ENCODE results near the gene HLA-A.
"Not testable (repeated sequence)": the region's sequence is repeated elsewhere in the genome, so short reads cannot be mapped to it uniquely, and the experiment has no call there.

HLA-A gene

DNA sequence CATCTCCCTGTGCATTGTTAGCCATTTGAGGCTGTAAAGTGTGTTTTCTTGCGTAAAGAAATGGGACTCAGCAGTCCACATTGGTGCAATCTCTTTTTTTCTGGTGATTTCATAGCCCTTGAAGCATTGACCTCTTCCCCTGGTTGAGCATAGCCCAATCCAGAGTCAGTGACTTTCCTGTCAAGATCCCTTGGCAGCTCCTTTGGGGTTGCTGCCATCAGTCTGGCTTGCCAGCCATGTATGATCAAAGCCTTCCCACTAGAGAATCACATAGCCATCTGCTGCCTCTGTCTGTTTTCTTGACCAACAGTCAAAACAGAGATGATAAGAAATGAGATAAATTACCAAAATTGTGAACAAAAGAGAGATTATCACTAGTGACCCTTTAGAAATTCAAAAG, 19.6 kb downstream of the HLA-A start:
- no peak for DNase-seq

DNA sequence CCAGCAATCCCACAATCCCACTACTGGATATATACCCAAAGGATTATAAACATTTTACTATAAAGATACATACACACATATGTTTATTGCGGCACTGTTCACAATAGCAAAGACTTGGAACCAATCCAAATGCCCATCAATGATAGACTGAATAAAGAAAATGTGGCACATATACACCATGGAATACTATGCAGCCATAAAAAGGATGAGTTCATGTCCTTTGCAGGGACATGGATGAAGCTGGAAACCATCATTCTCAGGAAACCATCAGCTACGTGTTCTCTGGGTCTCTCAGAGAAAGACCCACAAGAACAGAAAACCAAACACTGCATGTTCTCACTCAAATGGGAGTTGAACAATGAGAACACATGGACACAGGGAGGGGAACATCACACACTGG, 21.4 kb downstream of the HLA-A start:
- not testable (repeated sequence) for DNase-seq

DNA sequence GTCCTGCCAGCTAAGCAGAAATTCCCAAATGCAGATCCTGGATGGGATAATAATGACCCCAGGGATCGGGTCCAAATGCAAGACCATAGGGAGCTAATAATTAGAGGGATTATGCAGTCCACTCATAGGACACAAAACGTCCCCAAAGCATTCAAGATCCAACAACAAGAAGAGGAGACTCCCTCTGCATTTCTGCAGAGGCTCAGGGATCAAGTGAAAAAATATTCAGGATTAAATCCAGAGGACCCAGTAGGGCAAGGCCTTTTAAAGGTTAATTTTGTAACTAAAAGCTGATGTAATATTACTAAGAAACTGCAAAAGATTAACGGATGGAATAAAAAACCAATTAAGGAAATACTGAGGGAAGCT, 22.2 kb downstream of the HLA-A start:
- DNase-seq, result no peak

DNA sequence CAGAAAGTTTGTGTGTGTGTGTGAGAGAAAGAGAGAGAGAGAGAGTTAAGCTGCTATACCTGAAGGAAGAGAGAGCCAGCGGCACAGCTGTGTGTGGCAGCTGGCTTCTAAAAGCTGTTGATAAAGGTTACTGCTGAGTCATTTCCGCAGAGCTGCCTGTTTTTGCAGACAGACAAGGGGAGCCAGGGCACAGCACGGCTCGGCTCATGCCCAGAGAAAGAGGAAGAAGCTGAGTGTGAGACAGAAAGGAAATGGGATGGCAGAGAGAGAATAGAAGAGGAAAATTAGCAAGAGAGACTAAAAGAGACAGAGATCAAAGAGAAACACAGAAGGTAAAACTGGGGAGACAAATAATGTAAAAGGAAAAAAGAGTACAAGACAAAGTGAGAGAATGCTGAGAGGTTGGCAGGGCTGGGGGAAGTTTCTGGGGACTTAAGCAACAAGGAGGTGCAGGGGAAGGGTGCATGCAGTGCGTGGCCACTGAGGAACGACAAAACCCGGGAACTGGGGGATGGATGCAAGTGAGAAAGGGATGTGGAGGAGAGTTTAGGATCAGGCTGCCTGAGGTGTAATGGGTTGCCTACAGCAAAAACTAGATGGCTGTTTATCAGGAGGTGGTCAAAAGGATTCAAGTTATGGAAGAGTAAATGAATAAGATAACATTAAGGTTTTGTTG, 22.7 kb downstream of the HLA-A start:
- peak in 36 of 51 donors; percentile 5 to 73 (median 42) for DNase-seq

DNA sequence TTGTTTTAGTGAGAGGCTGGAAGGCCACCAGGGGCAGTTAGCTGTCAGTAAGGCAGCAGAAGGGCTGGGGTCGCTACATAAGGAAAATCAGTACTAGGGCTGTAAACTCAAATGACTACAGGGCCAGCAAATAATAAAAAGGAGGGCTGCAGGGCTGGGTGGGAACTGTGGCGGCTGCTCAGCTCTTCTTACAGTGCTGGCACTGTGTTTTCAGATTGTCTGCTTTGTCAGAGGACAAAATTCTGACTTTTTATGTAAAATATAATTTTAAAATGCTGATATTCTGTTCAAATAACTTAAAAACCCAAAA, 23.2 kb downstream of the HLA-A start:
- DNase-seq, result peak in 1 of 51 donors; percentile 63

DNA sequence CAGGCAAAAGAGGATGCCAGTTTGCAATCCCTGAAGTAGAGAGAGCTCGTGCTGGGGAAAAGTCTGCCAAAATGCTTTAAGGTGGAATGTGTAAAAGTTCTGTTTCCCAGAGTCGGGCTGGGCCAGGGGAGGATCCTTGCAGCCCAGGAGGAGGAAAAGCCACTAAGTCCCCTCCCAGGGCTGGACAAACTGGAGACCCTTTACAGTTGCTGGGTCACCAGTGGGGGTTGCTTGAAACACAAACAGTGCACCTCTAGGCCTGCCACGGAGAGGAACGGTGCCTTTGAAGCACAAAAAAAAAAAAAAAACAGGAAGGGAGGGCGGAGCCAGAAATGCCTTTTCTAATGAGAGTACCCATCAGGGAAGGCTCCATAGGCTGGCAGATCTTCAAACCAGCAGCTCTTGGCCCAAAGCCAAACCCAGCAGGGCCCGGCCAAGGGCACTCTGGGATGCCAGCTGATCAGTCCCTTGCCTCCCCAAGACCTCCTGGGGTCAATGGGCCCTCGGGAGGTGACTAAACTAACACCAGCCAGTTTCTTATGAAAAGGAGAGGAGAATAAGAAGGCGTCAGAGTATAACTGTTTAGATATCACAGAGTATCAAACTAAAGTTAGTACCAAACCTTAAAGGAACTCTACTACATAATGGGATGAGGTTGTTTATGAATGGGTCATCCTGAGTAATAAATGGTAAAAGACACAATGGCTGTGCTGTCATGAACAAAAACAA, 23.7 kb downstream of the HLA-A start:
- peak in 47 of 51 donors; percentile 9 to 87 (median 67) for DNase-seq

DNA sequence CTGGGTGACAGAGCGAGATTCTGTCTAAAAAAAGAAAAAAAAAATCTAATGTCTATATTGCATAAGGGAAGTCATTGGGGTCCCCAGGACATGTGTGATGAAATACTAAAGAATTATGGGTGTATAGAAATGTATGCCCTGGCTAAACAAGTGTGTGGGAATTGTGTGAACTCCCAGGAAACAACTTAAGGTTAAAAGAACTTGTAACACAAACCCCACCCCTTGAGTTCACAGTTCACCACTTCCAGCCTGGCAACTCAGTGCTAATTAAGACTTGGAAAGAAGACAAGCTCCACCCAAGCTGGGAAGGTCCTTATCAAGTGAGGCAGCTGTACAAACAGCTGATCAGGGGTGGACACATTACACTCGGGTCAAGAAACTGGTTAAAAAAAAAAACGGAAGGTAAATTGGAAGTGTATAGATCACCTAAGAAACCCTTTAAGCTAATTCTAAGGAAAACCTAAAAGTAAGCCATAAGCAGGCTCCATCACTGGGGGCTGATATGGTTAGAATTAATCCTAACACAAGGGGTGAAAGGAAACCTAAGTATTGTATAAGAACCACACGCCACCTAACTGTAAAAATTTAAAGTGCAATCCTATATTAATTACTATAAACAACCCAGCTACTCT, 25.2 kb downstream of the HLA-A start:
- no peak for DNase-seq

DNA sequence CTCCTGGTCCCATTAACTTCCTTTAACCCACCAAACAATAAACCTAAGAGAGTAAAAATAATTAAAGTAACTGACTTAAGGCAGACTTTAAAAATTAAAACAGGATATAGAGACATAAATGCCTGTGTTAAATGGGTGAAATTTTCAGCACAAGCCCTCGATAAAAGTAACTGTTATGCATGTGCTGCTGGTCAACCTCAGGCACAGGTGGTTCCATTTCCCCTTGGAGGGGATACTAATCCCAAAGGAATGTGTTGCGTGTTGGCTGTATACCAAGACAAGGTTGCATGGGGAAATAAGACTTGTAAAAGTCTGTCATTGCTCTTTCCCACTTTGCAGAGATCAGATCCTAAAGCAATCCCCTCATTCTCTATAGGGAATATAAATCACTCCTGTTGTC, 25.8 kb downstream of the HLA-A start:
- DNase-seq, result no peak

DNA sequence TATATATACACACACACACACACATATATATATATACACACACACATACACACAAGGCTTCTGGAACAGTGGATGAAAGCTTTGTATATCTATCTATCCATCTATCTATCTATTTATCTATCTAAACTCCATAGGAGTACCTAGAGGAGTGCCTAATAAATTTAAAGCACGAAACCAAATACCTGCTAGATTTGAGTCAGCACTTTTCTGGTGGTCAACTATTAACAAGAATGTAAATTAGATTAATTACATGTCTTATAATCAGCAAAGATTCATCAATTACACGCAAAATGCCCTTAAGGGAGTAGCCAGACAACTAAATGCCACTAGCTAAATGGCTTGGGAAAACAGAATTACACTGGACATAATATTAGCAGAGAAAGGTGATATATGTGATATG, 26.6 kb downstream of the HLA-A start:
- no peak for DNase-seq

DNA sequence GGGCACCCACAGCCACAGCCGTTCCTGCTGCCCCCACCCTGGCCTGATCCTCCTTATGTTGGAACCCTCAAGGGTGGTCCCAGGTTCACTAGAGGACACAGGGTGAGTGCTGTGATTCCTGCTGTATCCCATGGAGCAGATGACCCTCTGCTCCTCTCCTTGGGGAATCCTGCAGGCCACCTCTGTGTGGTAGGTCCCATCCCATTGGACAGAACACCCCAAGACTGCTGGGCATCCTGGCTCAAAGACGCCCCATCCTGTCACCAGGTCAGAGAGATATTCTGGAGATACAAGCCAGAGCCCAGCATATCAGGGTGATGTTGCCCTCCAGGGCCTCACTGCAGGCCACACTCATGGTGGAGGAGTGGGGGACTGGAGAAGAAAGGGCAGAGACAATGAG, 28.4 kb downstream of the HLA-A start:
- DNase-seq, result no peak

DNA sequence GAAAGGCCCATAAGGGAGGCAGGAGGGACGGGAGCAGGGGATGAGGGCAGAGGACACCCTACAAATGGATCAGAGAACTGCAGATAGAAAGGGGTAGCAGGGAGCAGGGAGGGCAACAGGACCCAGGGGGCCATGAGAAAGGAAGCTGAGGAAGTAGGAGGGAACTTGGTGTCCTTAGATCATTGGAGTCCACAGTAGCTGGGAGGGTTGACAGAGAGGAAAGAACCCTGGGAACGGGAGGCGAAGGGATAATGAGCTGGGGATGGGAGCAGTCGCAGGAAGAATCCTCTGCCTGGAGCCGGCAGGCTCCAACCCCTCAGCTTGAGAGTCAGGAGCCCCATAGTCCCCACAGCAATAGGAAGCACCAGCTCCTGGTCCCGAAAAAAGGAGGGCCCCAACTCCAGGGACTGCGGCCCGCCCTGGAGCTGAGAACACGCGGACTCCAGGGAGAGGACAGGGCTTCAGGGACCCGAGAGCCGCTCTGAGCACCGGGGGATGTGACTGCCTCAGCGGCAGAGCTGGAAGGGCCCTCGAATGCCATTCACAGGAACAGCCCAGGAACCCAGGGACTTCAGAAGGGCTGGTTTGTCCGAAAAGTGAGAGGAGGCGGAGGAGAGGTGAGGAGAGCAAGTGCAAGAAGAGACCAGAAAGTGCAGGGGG, 32.7 kb downstream of the HLA-A start:
- peak in 5 of 51 donors; percentile 8 to 24 (median 14) for DNase-seq

DNA sequence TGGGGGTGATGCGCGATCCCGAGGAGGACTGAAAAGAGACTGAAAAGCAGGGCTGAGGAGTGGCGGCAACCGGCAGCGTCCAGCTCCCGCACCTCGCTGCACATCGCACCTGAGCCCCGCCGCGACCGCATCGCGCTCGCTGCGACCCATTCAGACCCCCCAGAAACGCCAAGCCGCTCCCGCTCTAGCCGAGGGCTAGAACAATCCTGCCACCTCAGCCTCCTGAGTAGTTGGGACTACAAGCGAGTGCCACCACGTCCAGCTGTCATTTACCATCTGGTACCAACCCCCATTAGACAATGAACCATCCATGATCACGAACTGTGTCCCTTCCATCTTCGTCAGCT, 33.2 kb downstream of the HLA-A start:
- peak in 1 of 51 donors; percentile 2 for DNase-seq

DNA sequence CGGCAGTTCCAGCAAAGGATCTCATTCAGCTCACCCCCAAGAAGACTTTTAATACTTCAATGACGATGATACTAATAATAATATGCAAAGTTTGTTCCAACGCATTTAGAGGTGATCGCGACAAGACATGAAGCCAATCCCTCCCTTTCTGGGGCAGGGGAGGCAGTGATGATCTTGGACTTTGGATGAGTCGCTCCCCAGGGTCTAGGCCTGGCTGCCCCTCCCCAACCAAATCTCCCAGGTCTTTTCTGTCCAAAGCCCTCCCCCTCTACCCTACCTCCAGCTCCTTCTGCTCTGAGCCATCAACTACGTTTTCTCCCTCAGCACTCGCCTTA, 33.9 kb downstream of the HLA-A start:
- peak in 1 of 51 donors; percentile 44 for DNase-seq

DNA sequence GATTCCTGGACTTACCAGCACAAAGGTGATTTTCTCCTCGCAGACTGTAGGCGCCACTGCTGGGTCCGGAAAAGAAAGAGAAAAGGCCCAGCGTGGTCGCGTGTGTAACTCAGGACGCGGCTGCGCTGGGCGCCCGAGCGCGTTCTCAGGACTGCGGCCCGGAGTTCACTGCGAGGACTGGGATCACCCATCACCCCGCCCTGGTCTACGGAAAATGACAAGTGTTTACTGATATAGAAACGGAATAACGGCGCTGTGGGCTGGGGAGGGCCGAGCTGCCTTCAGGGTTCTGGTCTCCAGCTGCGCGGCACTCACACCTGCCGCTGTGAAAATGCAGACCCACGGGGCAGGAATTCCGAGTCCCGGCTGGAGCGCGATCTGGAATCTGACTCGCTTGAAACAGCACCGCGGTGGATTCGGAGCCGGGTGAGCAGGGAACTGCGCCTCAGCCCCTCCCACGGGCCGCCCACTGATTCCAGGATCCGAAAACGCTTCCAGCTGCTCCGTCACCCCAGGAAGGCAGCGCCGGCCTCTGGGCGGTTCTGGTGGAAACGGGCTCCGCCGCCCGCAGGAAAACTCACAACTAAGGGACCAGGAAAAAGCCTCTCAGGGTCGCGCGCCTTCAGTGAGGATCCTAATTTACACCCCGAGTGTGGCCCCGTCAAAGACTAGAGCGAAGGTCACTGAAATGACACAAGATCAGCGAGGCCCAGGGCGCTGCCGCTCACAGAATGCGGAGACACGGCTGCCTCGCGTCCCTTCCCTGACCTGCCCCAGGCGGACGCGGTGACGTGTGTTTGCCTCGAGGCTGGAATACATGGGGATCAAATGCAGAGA, 34.5 kb downstream of the HLA-A start:
- DNase-seq, result peak in 45 of 51 donors; percentile 11 to 74 (median 48)

DNA sequence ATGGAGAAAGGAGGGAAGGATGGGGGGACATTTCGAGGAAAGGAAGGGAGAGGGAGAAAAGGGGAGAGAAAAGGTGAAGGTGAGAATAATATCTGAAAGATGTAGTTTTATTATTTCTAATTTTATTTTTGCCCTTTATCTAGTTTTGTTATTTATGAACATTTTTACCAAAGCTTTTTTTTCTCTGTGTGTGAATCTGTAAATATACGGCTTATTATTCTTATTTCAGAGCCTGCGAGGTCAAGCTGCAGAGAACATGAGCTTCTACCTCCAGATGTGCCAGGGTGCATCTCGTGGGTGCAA, 35.0 kb downstream of the HLA-A start:
- DNase-seq, result no peak

DNA sequence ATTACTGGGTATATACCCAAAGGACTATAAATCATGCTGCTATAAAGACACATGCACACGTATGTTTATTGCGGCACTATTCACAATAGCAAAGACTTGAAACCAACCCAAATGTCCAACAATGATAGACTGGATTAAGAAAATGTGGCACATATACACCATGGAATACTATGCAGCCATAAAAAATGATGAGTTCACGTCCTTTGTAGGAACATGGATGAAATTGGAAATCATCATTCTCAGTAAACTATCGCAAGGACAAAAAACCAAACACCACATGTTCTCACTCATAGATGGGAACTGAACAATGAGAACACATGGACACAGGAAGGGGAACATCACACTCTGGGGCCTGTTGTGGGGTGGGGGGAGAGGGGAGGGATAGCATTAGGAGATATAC, 37.7 kb downstream of the HLA-A start:
- DNase-seq, result not testable (repeated sequence)

DNA sequence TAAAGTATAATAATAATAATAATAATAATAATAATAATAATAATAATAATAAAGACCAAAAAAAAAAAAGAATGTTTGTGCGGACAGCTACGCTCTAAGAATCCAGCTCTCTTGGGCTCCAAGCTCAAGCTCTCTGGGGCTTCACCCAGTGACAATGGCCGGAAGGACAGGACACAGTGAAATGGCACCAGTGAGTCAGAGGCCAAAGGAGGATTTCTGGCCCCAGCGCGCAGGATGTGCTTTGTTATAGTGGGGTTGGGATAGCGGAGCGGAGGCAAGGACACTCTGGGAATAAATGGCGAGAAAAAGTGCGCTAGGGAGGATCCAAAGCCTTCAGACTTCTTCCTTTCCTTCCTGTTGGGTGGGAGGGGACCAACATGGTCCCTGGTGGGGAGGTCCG, 38.2 kb downstream of the HLA-A start:
- DNase-seq, result no peak

DNA sequence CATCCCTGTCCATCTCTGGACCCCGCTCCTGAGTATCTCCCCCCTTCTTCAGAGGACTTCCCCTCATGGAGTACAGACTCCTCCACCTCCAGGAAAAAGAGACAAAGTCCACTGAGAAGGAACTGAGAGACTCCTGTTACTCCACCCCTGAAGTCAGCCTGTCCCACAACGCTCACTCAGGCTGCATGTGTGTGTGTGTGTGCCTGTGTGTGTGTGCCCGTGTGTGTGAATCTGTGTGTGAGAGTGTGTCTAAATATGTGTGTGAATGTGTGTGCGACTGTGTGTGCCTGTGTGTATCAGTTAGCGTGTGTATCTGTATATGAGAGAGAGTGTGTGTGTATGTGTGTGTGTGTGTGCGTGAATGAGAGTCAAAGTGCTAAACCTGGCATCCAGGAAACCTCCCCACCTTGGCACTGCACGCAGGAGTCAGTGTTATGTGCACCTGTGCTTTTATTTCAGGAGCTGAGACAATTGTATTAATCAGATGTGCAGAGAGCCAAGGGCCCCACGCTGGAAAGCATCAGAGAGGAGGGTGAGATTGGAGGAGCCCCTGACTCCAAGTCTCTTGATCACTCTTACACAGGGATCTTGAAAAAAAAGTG, 39.0 kb downstream of the HLA-A start:
- no peak for DNase-seq

DNA sequence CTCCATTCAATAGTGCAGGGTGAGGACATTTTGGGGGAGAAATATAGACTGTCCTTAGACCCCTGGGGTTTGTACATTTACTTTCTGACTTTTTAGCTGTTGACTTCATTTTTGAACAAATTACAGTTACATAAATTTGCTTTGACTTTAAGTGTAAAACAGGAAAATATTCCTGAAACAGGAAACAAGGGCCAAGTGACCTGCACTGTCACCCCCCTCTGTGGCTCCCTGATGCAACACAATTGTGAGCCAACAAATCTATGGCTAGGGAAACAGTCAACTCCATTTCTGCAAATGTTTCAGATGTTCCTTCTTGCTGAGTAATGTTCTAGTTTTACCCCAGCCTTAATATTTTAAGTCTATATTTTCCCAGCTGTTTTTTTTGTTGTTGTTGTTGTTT, 39.8 kb downstream of the HLA-A start:
- no peak for DNase-seq

DNA sequence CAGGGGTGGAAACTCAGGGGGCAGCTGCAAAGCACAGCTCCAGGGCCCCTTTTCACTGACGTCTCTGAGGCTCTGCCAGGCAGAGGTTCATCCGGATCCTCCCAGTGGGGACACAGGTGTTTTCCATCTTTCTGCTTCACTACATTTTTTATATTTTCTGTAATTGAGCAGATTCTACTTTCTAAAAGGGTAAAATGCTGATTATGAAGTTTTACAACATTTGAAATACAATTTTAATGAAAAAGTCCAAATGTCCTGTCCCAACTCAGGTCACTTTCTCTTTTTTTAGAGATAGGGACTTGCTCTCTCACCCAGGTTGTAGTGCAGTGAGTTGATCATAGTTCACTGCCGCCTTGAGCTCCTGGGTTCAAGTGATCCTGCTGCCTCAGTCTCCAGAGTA, 41.9 kb downstream of the HLA-A start:
- DNase-seq, result no peak

DNA sequence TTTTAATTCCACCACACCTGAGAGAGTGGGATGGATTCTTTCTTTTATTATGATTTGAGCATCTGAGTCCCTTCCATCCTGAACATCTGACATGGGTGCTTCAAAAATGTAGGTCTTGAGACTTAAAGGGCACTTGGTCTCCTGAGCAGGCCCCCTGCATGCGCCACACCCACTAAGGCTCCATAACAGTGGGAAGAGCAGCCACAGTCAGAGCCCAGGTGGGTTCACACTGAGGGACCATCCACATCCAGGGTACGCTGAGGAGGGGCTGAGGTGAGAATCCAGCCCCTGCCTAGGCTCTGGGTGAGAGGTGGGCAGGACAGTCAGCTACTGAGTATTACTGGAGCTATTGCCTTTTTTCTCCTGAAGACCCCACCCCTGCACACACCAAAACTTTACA, 42.7 kb downstream of the HLA-A start:
- no peak for DNase-seq

Measured in hypothalamus (tissue), 51 donors.